GM12874 (cell line): ENCODE measurements around the gene KCNIP4.

Experiments
- CTCF ChIP-seq: IDR thresholded peaks from 2 replicates; pipeline ENCODE4 v1.5.1; 2011; ENCODE audit warnings: low read depth, mild to moderate bottlenecking, control low read depth, low read length, moderate library complexity; ENCODE audit not compliant: insufficient read depth

Gene KCNIP4

GRCh38 chr4:21901281-21901680 is 47.3 kb downstream of the KCNIP4 start:
- TF ChIP-seq CTCF: no peak

- no peak for TF ChIP-seq CTCF
Observed at GRCh38 chr4:21900211-21900610, 48.4 kb downstream of the KCNIP4 start.

- no peak for TF ChIP-seq CTCF
Observed at GRCh38 chr4:21898101-21898500, 50.5 kb downstream of the KCNIP4 start.

DNA sequence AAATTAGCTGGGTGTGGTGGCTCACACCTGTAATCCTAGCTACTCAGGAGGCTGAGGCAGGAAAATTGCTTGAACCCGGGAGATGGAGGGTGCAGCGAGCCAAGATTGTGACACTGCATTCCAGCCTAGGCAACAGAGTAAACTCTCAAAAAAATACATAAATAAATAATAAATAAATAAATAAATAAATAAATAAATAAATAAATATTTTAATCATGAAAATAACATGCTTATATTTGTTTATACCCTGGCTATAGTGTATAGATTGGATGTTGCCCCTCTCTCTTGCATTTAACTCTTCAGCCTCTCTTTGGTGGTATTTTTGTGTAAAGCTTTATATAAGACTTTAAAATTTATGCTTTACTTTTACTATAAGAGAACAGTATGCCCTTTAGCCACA is 51.8 kb downstream of the KCNIP4 start:
- TF ChIP-seq CTCF: no peak

- no peak for TF ChIP-seq CTCF
Observed at GRCh38 chr4:21893136-21893535, 55.4 kb downstream of the KCNIP4 start.

GRCh38 chr4:21890231-21890630 is 58.3 kb downstream of the KCNIP4 start:
- TF ChIP-seq CTCF: no peak

GRCh38 chr4:21888195-21888976 is 60.2 kb downstream of the KCNIP4 start:
- TF ChIP-seq CTCF: no peak
